Measurements from ENCODE around the gene EPS15. TPM values are rescaled to one million over a fixed set of nuclear protein-coding genes. Genes with fewer than 3 reads are reported as not detected.

Gene EPS15
- total RNA-seq, 1 donor from 2014 or later = 88.5 TPM

DNA sequence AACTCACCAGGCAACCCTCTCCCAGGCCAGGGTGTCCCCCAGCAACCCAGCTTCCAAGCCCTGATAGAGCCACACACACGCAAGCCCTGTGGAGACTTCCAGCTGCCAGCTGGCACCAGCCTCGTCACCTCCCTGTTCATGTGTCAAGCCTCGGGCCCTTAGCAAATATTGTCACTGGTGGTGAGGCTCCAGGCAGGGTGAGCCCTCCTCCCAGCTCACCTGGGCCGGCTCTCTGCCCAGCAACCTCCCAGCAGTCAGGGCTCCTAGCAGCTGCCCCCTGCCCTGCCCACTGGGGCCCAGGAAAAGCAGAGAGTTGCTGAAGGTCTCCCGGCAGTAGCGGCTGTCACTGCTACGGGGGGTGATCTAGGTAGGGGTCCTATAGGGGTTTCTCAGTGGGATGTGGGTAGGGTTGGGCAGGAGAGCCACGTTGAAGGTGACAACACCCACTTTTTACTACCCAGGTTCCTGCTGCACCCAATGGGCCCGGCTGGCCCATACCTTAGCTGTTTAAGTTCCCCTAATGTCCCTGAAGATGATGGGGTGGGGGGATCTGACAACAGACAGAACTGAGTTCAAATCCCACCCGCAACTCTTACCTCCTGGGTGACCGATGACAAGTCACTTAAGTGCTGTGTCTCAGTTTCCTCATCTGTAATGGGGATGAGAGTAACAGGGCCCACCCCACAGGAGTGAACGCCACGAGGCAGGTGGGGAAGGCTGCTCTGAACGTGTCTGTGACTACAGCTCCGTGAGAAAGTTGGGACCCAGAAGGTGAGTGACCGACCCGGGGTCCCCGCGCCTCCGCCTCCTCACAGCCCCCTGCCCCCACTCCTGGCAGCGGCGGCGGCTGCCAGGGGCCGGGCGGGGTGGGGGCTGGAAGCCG, 189.4 kb downstream of the EPS15 start:
- peak overlapping the region; percentile 61 for H3K27ac ChIP-seq
- DNase-seq = peak; percentile 90

DNA sequence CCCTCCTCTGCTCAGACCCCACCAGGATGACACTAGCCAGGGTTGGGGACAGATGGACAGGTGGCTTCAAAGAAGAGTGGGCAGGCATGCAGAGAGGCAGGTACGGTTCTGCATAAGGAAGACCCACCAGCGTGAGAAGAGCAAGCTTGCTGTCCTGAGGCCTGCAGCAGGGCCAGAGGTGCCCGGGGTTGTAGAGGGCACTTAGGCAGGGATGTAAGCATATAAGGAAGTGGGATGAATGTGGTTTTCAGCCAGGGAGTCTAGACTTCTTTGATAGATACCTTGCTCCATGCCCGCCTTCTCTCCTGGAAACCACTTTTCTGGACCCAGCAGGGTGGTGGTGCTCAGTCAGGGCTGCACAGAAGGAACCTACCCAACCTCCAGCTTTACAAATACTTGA, 190.1 kb downstream of the EPS15 start:
- no peak overlapping the region for H3K27ac ChIP-seq

More for the DNA sequence above, 189.4 kb downstream of the EPS15 start:
- H3K27me3 ChIP-seq = peaks cover 3% of the 10 kb centered on the region
- intact Hi-C loops (cut with DNase I) = no loop called here
- peaks cover 4% of the 10 kb centered on the region for H3K4me1 ChIP-seq
- H3K9me3 ChIP-seq = no peaks in the 10 kb centered on the region
- ATAC-seq = peak; percentile 89
- TF ChIP-seq, protein P1, sequence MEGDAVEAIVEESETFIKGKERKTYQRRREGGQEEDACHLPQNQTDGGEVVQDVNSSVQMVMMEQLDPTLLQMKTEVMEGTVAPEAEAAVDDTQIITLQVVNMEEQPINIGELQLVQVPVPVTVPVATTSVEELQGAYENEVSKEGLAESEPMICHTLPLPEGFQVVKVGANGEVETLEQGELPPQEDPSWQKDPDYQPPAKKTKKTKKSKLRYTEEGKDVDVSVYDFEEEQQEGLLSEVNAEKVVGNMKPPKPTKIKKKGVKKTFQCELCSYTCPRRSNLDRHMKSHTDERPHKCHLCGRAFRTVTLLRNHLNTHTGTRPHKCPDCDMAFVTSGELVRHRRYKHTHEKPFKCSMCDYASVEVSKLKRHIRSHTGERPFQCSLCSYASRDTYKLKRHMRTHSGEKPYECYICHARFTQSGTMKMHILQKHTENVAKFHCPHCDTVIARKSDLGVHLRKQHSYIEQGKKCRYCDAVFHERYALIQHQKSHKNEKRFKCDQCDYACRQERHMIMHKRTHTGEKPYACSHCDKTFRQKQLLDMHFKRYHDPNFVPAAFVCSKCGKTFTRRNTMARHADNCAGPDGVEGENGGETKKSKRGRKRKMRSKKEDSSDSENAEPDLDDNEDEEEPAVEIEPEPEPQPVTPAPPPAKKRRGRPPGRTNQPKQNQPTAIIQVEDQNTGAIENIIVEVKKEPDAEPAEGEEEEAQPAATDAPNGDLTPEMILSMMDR (IDR thresholded peaks at IDR 0.05) = no peak
- H3K36me3 ChIP-seq = no peaks in the 10 kb centered on the region
- H3K4me3 ChIP-seq = peak overlapping the region; percentile 41

DNA sequence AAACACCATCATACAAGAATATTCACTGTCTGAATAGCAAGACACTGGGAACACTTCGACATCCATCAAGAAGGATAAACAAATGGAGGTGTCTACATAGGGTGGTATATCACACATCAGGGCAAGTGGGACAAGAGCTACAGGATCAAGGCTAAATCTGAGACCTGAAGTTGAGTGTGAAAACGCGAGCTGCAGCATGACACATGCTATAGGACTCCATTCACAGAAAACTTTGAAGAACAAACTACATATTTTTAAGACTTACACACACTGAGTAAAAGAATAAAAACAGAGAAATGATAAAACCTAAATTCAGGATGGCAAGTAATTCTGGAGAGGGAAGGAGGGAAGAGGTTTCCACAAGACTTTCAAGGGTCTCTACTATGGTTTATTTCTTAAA, 190.8 kb downstream of the EPS15 start:
- peaks cover 4% of the 10 kb centered on the region for H3K4me1 ChIP-seq
- no peak for ATAC-seq
- intact Hi-C loops (cut with DNase I) = no loop called here
- TF ChIP-seq, protein P1 (IDR thresholded peaks at IDR 0.05) = no peak
- peaks cover 3% of the 10 kb centered on the region for H3K27me3 ChIP-seq
- no peak overlapping the region for H3K27ac ChIP-seq
- H3K4me3 ChIP-seq = no peak overlapping the region
- H3K9me3 ChIP-seq = no peaks in the 10 kb centered on the region
- no peak for DNase-seq
- no peaks in the 10 kb centered on the region for H3K36me3 ChIP-seq

More for the DNA sequence above, 190.1 kb downstream of the EPS15 start:
- no peak for DNase-seq
- intact Hi-C loops (cut with DNase I) = no loop called here
- H3K9me3 ChIP-seq = no peaks in the 10 kb centered on the region
- no peaks in the 10 kb centered on the region for H3K36me3 ChIP-seq
- peaks cover 4% of the 10 kb centered on the region for H3K4me1 ChIP-seq
- TF ChIP-seq, protein P1 (IDR thresholded peaks at IDR 0.05) = no peak
- no peak overlapping the region for H3K4me3 ChIP-seq
- ATAC-seq = no peak
- peaks cover 3% of the 10 kb centered on the region for H3K27me3 ChIP-seq

DNA sequence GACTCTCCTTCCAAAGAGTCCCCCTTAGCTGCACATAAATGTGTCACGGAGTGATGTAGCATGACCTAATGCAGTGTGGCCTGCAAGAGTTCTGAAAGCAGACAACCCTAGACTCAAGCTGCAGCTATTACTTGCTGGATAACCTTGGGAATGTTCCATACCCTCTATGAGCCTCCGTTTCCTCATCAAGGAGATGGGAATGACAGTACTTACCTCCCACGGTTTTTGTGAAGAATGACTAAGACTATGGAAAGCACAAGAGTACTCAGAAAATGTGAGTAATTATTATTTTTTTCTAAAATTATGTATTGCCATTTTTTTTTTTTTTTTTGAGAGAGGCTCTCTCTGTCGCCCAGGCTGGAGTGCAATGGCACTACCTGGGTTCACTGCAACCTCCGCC, 191.7 kb downstream of the EPS15 start:
- Histone ChIP-seq H3K36me3 (no peaks in the 10 kb centered on the region), H3K27ac (no peak overlapping the region), H3K4me1 (peaks cover 4% of the 10 kb centered on the region), H3K4me3 (no peak overlapping the region), H3K27me3 (peaks cover 3% of the 10 kb centered on the region), H3K9me3 (no peaks in the 10 kb centered on the region)
- TF ChIP-seq, protein P1 (IDR thresholded peaks at IDR 0.05) = no peak
- DNase-seq (no peak), ATAC-seq (no peak)
- intact Hi-C loops (cut with DNase I) = no loop called here

DNA sequence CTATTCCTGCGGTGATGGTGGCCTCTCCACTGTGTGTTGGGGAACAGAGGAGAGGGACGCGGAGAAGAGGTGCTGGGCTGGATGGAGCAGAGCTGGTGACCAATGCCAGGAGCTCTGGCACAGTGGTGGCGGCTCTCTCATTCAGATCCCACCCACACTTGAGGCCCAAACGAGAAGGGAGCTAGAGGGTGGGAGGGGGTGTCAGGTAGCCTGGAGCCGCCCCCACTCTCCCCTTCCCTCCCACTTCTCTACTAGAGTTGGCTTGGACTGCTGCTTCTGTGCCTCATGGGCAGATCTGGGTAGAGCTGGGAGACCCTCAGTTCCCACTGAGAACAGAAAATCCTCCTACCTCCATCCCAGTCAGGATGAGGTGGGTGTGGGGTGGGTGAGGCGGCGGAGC, 192.2 kb downstream of the EPS15 start:
- Histone ChIP-seq H3K27me3 (peaks cover 3% of the 10 kb centered on the region), H3K27ac (no peak overlapping the region), H3K4me3 (no peak overlapping the region), H3K36me3 (no peaks in the 10 kb centered on the region), H3K4me1 (peaks cover 4% of the 10 kb centered on the region), H3K9me3 (no peaks in the 10 kb centered on the region)
- no peak for DNase-seq
- no peak for ATAC-seq
- TF ChIP-seq, protein P1 (IDR thresholded peaks at IDR 0.05) = no peak
- intact Hi-C loops (cut with DNase I) = no loop called here
